HG03064 (cell line): ENCODE data around the gene ACCS.

Source experiments
- ATAC-seq: cut with Tn5 transposase; IDR thresholded peaks from one replicate; pipeline ENCODE4 v1.9.1; 2021; ENCODE audit warnings: low read depth; ENCODE audit not compliant: unreplicated experiment

The ACCS gene

DNA sequence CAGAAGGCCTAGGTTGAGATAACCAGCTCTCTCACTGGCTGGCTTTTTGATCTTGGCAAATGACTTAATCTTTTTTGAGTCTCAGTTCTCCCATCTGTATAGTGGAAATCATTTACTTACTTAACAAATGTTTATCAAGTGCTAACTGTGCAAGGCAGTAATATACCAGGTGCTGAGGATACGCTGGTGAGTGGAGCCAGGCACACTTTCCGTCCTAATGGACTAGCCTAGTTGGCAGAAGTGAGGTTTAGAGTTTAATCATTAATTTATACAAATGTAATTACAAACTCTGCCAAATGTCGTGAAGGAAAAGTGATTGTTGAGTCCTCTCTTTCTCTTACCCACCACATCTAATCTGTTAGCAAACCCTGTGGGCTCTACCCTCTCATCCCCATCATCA lies 62.7 kb downstream of the ACCS start:
- no peak for ATAC-seq

DNA sequence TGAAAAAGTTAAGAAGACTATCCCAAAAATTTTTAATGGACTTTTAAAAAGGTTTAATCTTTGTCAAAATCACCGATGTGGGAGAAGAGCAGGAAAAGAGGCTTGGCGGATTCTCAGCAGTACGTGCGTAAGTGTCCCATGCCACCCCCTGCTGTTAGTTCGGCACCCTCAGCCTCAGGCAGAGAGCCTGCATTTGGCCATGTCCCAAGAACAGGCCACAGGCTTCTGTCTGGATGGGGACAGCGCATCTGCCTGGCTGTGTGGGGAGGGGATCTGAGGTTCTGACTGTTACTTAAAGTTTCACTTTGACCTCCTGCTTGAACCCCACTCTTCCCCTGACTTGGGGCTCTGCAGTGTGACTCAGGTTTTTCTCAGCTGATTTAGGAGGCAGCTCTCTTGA lies 64.7 kb downstream of the ACCS start:
- no peak for ATAC-seq

DNA sequence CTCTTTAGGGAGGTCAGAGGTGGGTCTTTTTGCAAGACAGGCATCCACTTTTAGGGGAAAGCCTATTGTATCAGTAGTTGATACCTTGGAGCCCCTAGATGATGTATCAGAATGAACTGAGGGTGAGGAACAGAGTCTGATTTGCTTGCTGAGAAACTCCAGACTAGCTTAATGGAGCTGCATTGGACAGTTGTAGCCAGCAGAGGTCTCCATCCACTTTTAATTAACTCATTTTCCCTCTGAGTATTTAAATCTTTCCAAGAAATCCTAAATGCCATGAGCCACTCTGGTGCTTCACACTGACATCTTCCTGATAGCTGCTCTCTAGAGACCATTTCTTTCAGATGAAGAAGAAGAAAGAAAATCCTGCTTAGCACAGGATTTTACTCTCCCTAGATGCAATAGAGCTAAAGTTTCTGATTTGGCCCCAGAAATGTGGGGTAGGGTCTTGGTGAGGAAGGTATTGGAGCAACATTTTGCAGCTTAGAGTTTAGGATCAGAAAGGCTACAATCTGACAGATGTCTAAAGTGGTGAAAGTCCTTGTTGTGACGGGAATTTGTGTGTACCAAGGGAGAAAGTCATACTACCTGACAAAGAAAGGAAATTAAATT lies 67.4 kb downstream of the ACCS start:
- ATAC-seq: no peak
